GM06990 (cell line): ENCODE results near the gene NSUN6.

Experiments used
- DNase-seq: peaks from one replicate; pipeline ENCODE4 v3.0.0-alpha.2; 2011; ENCODE audit not compliant: insufficient read length; ENCODE audit errors: extremely low read depth
- H3K27me3 ChIP-seq: replicated peaks from 2 replicates; pipeline ENCODE4 v1.6.0; 2011; ENCODE audit warnings: low read length; ENCODE audit not compliant: control insufficient read depth, insufficient read depth
- H3K36me3 ChIP-seq: 2 replicates; pipeline ENCODE4 v1.5.1; 2011; ENCODE audit warnings: low read length; ENCODE audit not compliant: control insufficient read depth, insufficient read depth
- H3K4me3 ChIP-seq: replicated peaks from 2 replicates; pipeline ENCODE4 v1.5.1; 2011; ENCODE audit warnings: low read depth, mild to moderate bottlenecking, control low read depth, low read length
- TF ChIP-seq, protein P1 (sequence below): IDR thresholded peaks from 2 replicates; pipeline ENCODE4 v1.5.1; 2011; ENCODE audit warnings: low read length, control low read depth, mild to moderate bottlenecking, inconsistent platforms; ENCODE audit not compliant: insufficient read depth, poor library complexity, severe bottlenecking

The NSUN6 gene

DNA sequence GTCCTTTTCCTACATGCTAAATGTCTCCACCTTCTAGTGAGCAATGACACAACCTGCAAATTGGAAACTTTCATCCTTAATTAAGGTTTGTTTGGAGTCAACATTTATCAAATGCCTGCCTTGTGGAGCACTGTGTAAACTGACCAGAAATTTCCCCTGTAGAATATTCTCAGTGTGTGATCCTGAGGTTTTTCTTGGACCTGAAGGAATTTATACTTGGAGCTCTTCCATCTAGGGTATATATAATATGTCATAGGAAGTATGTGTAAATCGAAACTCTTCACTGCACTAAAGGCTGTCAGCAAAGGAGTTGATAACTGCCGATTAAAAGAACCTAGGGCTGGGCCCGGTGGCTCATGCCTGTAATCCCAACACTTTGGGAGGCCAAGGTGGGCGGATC, 152.4 kb downstream of the NSUN6 start:
- Histone ChIP-seq H3K4me3 (no peak overlapping the region), H3K36me3 (no peaks in the 10 kb centered on the region), H3K27me3 (no peaks in the 10 kb centered on the region)
- TF ChIP-seq, protein P1, sequence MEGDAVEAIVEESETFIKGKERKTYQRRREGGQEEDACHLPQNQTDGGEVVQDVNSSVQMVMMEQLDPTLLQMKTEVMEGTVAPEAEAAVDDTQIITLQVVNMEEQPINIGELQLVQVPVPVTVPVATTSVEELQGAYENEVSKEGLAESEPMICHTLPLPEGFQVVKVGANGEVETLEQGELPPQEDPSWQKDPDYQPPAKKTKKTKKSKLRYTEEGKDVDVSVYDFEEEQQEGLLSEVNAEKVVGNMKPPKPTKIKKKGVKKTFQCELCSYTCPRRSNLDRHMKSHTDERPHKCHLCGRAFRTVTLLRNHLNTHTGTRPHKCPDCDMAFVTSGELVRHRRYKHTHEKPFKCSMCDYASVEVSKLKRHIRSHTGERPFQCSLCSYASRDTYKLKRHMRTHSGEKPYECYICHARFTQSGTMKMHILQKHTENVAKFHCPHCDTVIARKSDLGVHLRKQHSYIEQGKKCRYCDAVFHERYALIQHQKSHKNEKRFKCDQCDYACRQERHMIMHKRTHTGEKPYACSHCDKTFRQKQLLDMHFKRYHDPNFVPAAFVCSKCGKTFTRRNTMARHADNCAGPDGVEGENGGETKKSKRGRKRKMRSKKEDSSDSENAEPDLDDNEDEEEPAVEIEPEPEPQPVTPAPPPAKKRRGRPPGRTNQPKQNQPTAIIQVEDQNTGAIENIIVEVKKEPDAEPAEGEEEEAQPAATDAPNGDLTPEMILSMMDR = no peak
- no peak for DNase-seq

DNA sequence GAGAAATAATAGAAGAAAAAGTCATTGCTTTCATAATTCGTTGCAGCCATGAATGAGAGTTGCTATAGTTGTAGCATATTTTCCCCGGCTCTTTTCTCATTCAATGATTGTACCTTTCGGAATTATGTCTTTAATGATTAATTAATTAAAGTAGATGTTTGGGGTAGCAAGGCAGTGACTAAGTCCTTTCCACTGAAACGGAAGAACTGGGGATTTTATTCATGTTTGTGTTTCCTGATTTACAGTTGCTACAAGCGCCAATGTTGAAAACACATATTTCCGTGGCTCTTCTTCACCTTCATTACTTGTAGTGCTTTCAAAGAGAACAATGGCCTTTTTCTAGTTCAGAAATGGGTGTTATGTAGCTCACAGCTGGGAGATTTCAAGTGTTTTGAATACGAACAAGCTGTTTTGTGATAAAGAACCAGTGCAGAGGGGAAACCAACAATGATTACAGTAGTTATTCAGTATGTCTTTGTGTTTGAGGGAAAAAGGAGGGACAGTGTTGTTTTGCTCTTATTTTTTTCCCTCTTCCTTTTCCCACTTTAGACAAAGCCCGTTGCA, 153.5 kb downstream of the NSUN6 start:
- TF ChIP-seq, protein P1 = no peak
- no peak for DNase-seq

More for the DNA sequence above, 153.5 kb downstream of the NSUN6 start:
- Histone ChIP-seq H3K4me3 (no peak overlapping the region), H3K27me3 (no peaks in the 10 kb centered on the region), H3K36me3 (no peaks in the 10 kb centered on the region)
